ENCODE data around the gene SEPHS2.
"Not testable (repeated sequence)": the region's sequence is repeated elsewhere in the genome, so short reads cannot be mapped to it uniquely, and the experiment has no call there.

Gene SEPHS2

GRCh38 chr16:30398661-30399434, 46.8 kb downstream of the SEPHS2 start:
- no peak for DNase-seq (ENCODE audit: low spot score)

GRCh38 chr16:30397776-30398660, 47.7 kb downstream of the SEPHS2 start:
- DNase-seq (ENCODE audit: low spot score): no peak

GRCh38 chr16:30397056-30397455, 48.6 kb downstream of the SEPHS2 start:
- no peak for DNase-seq (ENCODE audit: low spot score)

GRCh38 chr16:30396627-30397026, 49.0 kb downstream of the SEPHS2 start:
- not testable (repeated sequence) for DNase-seq (ENCODE audit: low spot score)

- peak; percentile 59 for DNase-seq (ENCODE audit: low spot score)
Measured at GRCh38 chr16:30395992-30396585, 49.6 kb downstream of the SEPHS2 start.

- DNase-seq (ENCODE audit: low spot score): peak; percentile 94
Measured at GRCh38 chr16:30395155-30395991, 50.3 kb downstream of the SEPHS2 start, which contains the start of gene ZNF48. Gene ZNF48 (plus strand): TSS chr16:30395420. CDS start chr16:30395795, 375 bp downstream.

- peak; percentile 71 for DNase-seq (ENCODE audit: low spot score)
Measured at GRCh38 chr16:30394592-30395154, 51.0 kb downstream of the SEPHS2 start.

Small RNA genes lying within 50 kb of the gene (small RNA-seq; reads per million reads assigned to genes)
- gene RF00019 (0 reads per million in 2 experiments), gene RF00406 (1.6 to 1.8 reads per million in 2 experiments), gene RNU7-61P (0.04 to 0.08 reads per million in 2 experiments)

All from SK-N-DZ (cell line).